Activated naive CD8-positive, alpha-beta T cell treated with anti-CD3 and anti-CD28 coated beads for 36 hours (primary cell): ENCODE results near the gene SLC25A21. TPM values are rescaled to one million over a fixed set of nuclear protein-coding genes. Genes with fewer than 3 reads are reported as not detected.

Experiments
- DNase-seq: peaks from one replicate; pipeline ENCODE4 v3.0.0; 2021
- H3K27ac Mint-ChIP-seq: one replicate; pipeline ENCODE4 v1.8.0; 2022; ENCODE audit warnings: mild to moderate bottlenecking, moderate library complexity, mixed read lengths
- H3K27me3 Mint-ChIP-seq: one replicate; pipeline ENCODE4 v1.8.0; 2022; ENCODE audit warnings: mild to moderate bottlenecking, mixed read lengths
- H3K36me3 Mint-ChIP-seq: one replicate; pipeline ENCODE4 v1.8.0; 2021; ENCODE audit warnings: mild to moderate bottlenecking, mixed read lengths
- H3K4me1 Mint-ChIP-seq: one replicate; pipeline ENCODE4 v1.8.0; 2021; ENCODE audit warnings: mixed read lengths
- H3K4me3 Mint-ChIP-seq: one replicate; pipeline ENCODE4 v1.8.0; 2022; ENCODE audit warnings: mild to moderate bottlenecking, moderate library complexity, mixed read lengths
- H3K9me3 Mint-ChIP-seq: one replicate; pipeline ENCODE4 v1.8.0; 2022; ENCODE audit warnings: mixed read lengths
- total RNA-seq, 2 experiments: library from RNA; stranded (reverse); gene quantifications; one replicate each; pipeline ENCODE4 v1.2.3, GENCODE V29; 2021

SLC25A21 gene
- total RNA-seq, 2 experiments from 2014 or later = not detected

- no peak overlapping the region for H3K4me3 Mint-ChIP-seq
- no peaks in the 10 kb centered on the region for H3K27me3 Mint-ChIP-seq
- H3K4me1 Mint-ChIP-seq = no peaks in the 10 kb centered on the region
- H3K9me3 Mint-ChIP-seq = no peaks in the 10 kb centered on the region
- no peak overlapping the region for H3K27ac Mint-ChIP-seq
- no peak for DNase-seq
- H3K36me3 Mint-ChIP-seq = no peaks in the 10 kb centered on the region
Measured at GRCh38 chr14:37035401-37035800, 137.0 kb downstream of the SLC25A21 start.

GRCh38 chr14:37034410-37035285 lies 137.8 kb downstream of the SLC25A21 start:
- no peak for DNase-seq
- no peaks in the 10 kb centered on the region for H3K27me3 Mint-ChIP-seq
- no peak overlapping the region for H3K27ac Mint-ChIP-seq

GRCh38 chr14:37032863-37033262 lies 139.5 kb downstream of the SLC25A21 start:
- H3K36me3 Mint-ChIP-seq = no peaks in the 10 kb centered on the region
- no peaks in the 10 kb centered on the region for H3K9me3 Mint-ChIP-seq
- H3K4me1 Mint-ChIP-seq = no peaks in the 10 kb centered on the region

More at GRCh38 chr14:37034410-37035285, 137.8 kb downstream of the SLC25A21 start:
- no peaks in the 10 kb centered on the region for H3K36me3 Mint-ChIP-seq
- no peak overlapping the region for H3K4me3 Mint-ChIP-seq
- H3K9me3 Mint-ChIP-seq = no peaks in the 10 kb centered on the region
- H3K4me1 Mint-ChIP-seq = no peaks in the 10 kb centered on the region

GRCh38 chr14:37027188-37027824 lies 145.1 kb downstream of the SLC25A21 start:
- H3K4me3 Mint-ChIP-seq = no peak overlapping the region
- H3K4me1 Mint-ChIP-seq = no peaks in the 10 kb centered on the region
- no peak for DNase-seq
- no peak overlapping the region for H3K27ac Mint-ChIP-seq
- no peaks in the 10 kb centered on the region for H3K36me3 Mint-ChIP-seq
- H3K9me3 Mint-ChIP-seq = no peaks in the 10 kb centered on the region
- no peaks in the 10 kb centered on the region for H3K27me3 Mint-ChIP-seq

More at GRCh38 chr14:37032863-37033262, 139.5 kb downstream of the SLC25A21 start:
- no peaks in the 10 kb centered on the region for H3K27me3 Mint-ChIP-seq
- H3K4me3 Mint-ChIP-seq = no peak overlapping the region
- H3K27ac Mint-ChIP-seq = no peak overlapping the region
- DNase-seq = no peak

GRCh38 chr14:37023875-37024565 lies 148.4 kb downstream of the SLC25A21 start:
- H3K27me3 Mint-ChIP-seq = no peaks in the 10 kb centered on the region
- H3K4me1 Mint-ChIP-seq = no peaks in the 10 kb centered on the region
- no peaks in the 10 kb centered on the region for H3K9me3 Mint-ChIP-seq
- no peaks in the 10 kb centered on the region for H3K36me3 Mint-ChIP-seq
- no peak overlapping the region for H3K27ac Mint-ChIP-seq
- H3K4me3 Mint-ChIP-seq = no peak overlapping the region
- no peak for DNase-seq

GRCh38 chr14:37021390-37021789 lies 151.0 kb downstream of the SLC25A21 start:
- H3K27me3 Mint-ChIP-seq = no peaks in the 10 kb centered on the region
- peaks cover 1% of the 10 kb centered on the region for H3K9me3 Mint-ChIP-seq
- H3K4me3 Mint-ChIP-seq = no peak overlapping the region
- no peaks in the 10 kb centered on the region for H3K4me1 Mint-ChIP-seq
- no peaks in the 10 kb centered on the region for H3K36me3 Mint-ChIP-seq
- no peak for DNase-seq
- no peak overlapping the region for H3K27ac Mint-ChIP-seq

GRCh38 chr14:37019488-37019887 lies 152.9 kb downstream of the SLC25A21 start:
- no peaks in the 10 kb centered on the region for H3K4me1 Mint-ChIP-seq
- DNase-seq = no peak
- H3K27ac Mint-ChIP-seq = no peak overlapping the region
- no peaks in the 10 kb centered on the region for H3K27me3 Mint-ChIP-seq
- no peak overlapping the region for H3K4me3 Mint-ChIP-seq
- no peaks in the 10 kb centered on the region for H3K36me3 Mint-ChIP-seq
- peaks cover 2% of the 10 kb centered on the region for H3K9me3 Mint-ChIP-seq

GRCh38 chr14:37018571-37019240 lies 153.7 kb downstream of the SLC25A21 start:
- H3K4me3 Mint-ChIP-seq = no peak overlapping the region
- H3K36me3 Mint-ChIP-seq = no peaks in the 10 kb centered on the region

GRCh38 chr14:37013078-37013477 lies 159.3 kb downstream of the SLC25A21 start:
- DNase-seq = no peak
- Mint-ChIP-seq H3K4me3 (no peak overlapping the region), H3K9me3 (peaks cover 3% of the 10 kb centered on the region), H3K27ac (no peak overlapping the region), H3K36me3 (no peaks in the 10 kb centered on the region), H3K27me3 (no peaks in the 10 kb centered on the region), H3K4me1 (no peaks in the 10 kb centered on the region)

More at GRCh38 chr14:37018571-37019240, 153.7 kb downstream of the SLC25A21 start:
- H3K9me3 Mint-ChIP-seq = peaks cover 3% of the 10 kb centered on the region
- H3K27ac Mint-ChIP-seq = no peak overlapping the region
- no peak for DNase-seq
- H3K4me1 Mint-ChIP-seq = no peaks in the 10 kb centered on the region
- H3K27me3 Mint-ChIP-seq = no peaks in the 10 kb centered on the region

- Mint-ChIP-seq H3K4me1 (no peaks in the 10 kb centered on the region), H3K36me3 (no peaks in the 10 kb centered on the region), H3K4me3 (no peak overlapping the region), H3K27me3 (no peaks in the 10 kb centered on the region), H3K27ac (no peak overlapping the region), H3K9me3 (peaks cover 7% of the 10 kb centered on the region)
- DNase-seq = no peak
Measured at GRCh38 chr14:36998686-36999085, 173.7 kb downstream of the SLC25A21 start.

GRCh38 chr14:36997843-36998242 lies 174.6 kb downstream of the SLC25A21 start:
- H3K27ac Mint-ChIP-seq = no peak overlapping the region
- peaks cover 7% of the 10 kb centered on the region for H3K9me3 Mint-ChIP-seq
- H3K4me3 Mint-ChIP-seq = no peak overlapping the region
- H3K4me1 Mint-ChIP-seq = no peaks in the 10 kb centered on the region
- no peak for DNase-seq
- H3K27me3 Mint-ChIP-seq = no peaks in the 10 kb centered on the region
- no peaks in the 10 kb centered on the region for H3K36me3 Mint-ChIP-seq

GRCh38 chr14:36996857-36997590 lies 175.4 kb downstream of the SLC25A21 start:
- no peak for DNase-seq
- no peaks in the 10 kb centered on the region for H3K36me3 Mint-ChIP-seq
- no peaks in the 10 kb centered on the region for H3K4me1 Mint-ChIP-seq
- H3K27me3 Mint-ChIP-seq = no peaks in the 10 kb centered on the region
- no peak overlapping the region for H3K4me3 Mint-ChIP-seq
- H3K9me3 Mint-ChIP-seq = peaks cover 7% of the 10 kb centered on the region
- H3K27ac Mint-ChIP-seq = no peak overlapping the region

GRCh38 chr14:36996133-36996856 lies 176.1 kb downstream of the SLC25A21 start:
- H3K36me3 Mint-ChIP-seq = no peaks in the 10 kb centered on the region
- no peaks in the 10 kb centered on the region for H3K4me1 Mint-ChIP-seq
- no peak overlapping the region for H3K27ac Mint-ChIP-seq

GRCh38 chr14:36989806-36990205 lies 182.6 kb downstream of the SLC25A21 start:
- Mint-ChIP-seq H3K9me3 (no peaks in the 10 kb centered on the region), H3K4me1 (no peaks in the 10 kb centered on the region), H3K4me3 (no peak overlapping the region), H3K36me3 (no peaks in the 10 kb centered on the region), H3K27me3 (no peaks in the 10 kb centered on the region), H3K27ac (no peak overlapping the region)
- no peak for DNase-seq

More at GRCh38 chr14:36996133-36996856, 176.1 kb downstream of the SLC25A21 start:
- H3K27me3 Mint-ChIP-seq = no peaks in the 10 kb centered on the region
- no peak for DNase-seq
- H3K4me3 Mint-ChIP-seq = no peak overlapping the region
- peaks cover 5% of the 10 kb centered on the region for H3K9me3 Mint-ChIP-seq
